PC-3 (cell line): ENCODE measurements around the gene KMT5B.

Source experiments
- CTCF ChIP-seq: fragments of 300-600 bp; sonication (generic); conservative IDR thresholded peaks from 2 replicates; pipeline ENCODE4 v1.5.1; 2017; ENCODE audit warnings: antibody characterized with exemption, low read depth, mild to moderate bottlenecking, low read length
- EZH2 ChIP-seq: fragments of 300-600 bp; sonication (generic); IDR thresholded peaks from one replicate; pipeline ENCODE4 v1.6.1; 2017; ENCODE audit warnings: antibody characterized with exemption, mild to moderate bottlenecking, low read length; ENCODE audit not compliant: unreplicated experiment
- EZH2phosphoT487 ChIP-seq: fragments of 300-600 bp; sonication (generic); IDR thresholded peaks from 2 replicates; pipeline ENCODE4 v1.6.1; 2018; ENCODE audit warnings: mild to moderate bottlenecking, antibody characterized with exemption, low read length, borderline replicate concordance

- TF ChIP-seq CTCF = peak; percentile 90
- TF ChIP-seq EZH2 = no peak
- no peak for TF ChIP-seq EZH2phosphoT487
Measured at GRCh38 chr11:68206211-68206610, 6.9 kb downstream of the KMT5B start.
